Esophagus squamous epithelium (tissue), 5 donors: ENCODE results near the gene GPC5. TPM values are rescaled to one million over a fixed set of nuclear protein-coding genes. Genes with fewer than 3 reads are reported as not detected.

Experiments
- DNase-seq: peaks from one replicate; lab custom pipeline; 2025; lab: John Stamatoyannopoulos, UW
- H3K27ac ChIP-seq, 4 donors: fragments of 200-600 bp; sonication (generic); one replicate each; pipeline ENCODE4 v1.5.1; 2016 to 2019; ENCODE audit warnings: mild to moderate bottlenecking in 1 of 4
- H3K27me3 ChIP-seq, 4 donors: fragments of 200-600 bp; sonication (generic); 1 replicate in 3 of 4; 2 replicates in 1 of 4; pipeline versions ENCODE4 v1.5.1 to v1.6.0; 2017 to 2021; ENCODE audit warnings: antibody characterized with exemption in 1 of 4
- H3K36me3 ChIP-seq, 3 donors: fragments of 200-600 bp; sonication (generic); one replicate each; pipeline ENCODE4 v1.5.1; 2016 to 2019
- H3K4me1 ChIP-seq, 3 donors: fragments of 200-600 bp; sonication (generic); one replicate each; pipeline ENCODE4 v1.5.1; 2017 to 2019
- H3K4me3 ChIP-seq, 4 donors: fragments of 200-600 bp; sonication (generic); 1 replicate in 3 of 4; 2 replicates in 1 of 4; pipeline ENCODE4 v1.5.1; 2016 to 2019; ENCODE audit warnings: mild to moderate bottlenecking in 2 of 4, moderate library complexity in 1 of 4
- H3K9me3 ChIP-seq, 3 donors: fragments of 200-600 bp; sonication (generic); one replicate each; pipeline ENCODE4 v1.5.1; 2016 to 2019
- POLR2A ChIP-seq, 4 donors: fragments of 450-650 bp; IDR thresholded peaks; one replicate each; pipeline ENCODE4 v1.6.1; 2017; ENCODE audit warnings: antibody characterized with exemption in 4 of 4, mild to moderate bottlenecking in 4 of 4, moderate library complexity in 3 of 4
- WGBS, 2 donors: methylation state at CpG; one replicate each; pipeline ENCODE4 v1.1.5; 2018; 5-methylcytosine and 5-hydroxymethylcytosine counted together
- intact Hi-C: fragments of 100-400 bp; cut with DNase I; formaldehyde crosslinking; loops from one replicate; pipeline ENCODE4 v1.15.0; 2022
- total RNA-seq, 4 donors: library from RNA; depleted of rRNA; stranded (reverse); fragments of >200 nt; gene quantifications; one replicate each; pipeline ENCODE4 v1.1.0, GENCODE V29; 2016
- TF ChIP-seq, protein P1 (sequence below), 6 experiments: fragments of 450-650 bp in 4 of 6; fragments of 200-600 bp in 2 of 6; sonication (generic) in 2 of 6; IDR thresholded peaks; one replicate each; pipeline ENCODE4 v1.5.1; 2016 to 2019; ENCODE audit warnings: antibody characterized with exemption in 6 of 6, mild to moderate bottlenecking in 4 of 6, moderate library complexity in 4 of 6
- donor health status: DM: yes; HTN: yes; CAD: no.

Gene GPC5
- total RNA-seq, 4 donors from 2014 or later, result not detected

- DNase-seq, result no peak
- 73 to 74% methylated on average over 2 of the region's 2 CpGs for WGBS, 2 donors
- no peaks in the 10 kb centered on the region for H3K27me3 ChIP-seq
- intact Hi-C loops, result no loop called here
- H3K9me3 ChIP-seq, result no peaks in the 10 kb centered on the region
- no peaks in the 10 kb centered on the region for H3K4me1 ChIP-seq
- no peak overlapping the region for H3K27ac ChIP-seq
- no peak overlapping the region for H3K4me3 ChIP-seq
- H3K36me3 ChIP-seq, result no peaks in the 10 kb centered on the region
- no peak for TF ChIP-seq POLR2A (IDR thresholded peaks at IDR 0.05)
- TF ChIP-seq, protein P1, sequence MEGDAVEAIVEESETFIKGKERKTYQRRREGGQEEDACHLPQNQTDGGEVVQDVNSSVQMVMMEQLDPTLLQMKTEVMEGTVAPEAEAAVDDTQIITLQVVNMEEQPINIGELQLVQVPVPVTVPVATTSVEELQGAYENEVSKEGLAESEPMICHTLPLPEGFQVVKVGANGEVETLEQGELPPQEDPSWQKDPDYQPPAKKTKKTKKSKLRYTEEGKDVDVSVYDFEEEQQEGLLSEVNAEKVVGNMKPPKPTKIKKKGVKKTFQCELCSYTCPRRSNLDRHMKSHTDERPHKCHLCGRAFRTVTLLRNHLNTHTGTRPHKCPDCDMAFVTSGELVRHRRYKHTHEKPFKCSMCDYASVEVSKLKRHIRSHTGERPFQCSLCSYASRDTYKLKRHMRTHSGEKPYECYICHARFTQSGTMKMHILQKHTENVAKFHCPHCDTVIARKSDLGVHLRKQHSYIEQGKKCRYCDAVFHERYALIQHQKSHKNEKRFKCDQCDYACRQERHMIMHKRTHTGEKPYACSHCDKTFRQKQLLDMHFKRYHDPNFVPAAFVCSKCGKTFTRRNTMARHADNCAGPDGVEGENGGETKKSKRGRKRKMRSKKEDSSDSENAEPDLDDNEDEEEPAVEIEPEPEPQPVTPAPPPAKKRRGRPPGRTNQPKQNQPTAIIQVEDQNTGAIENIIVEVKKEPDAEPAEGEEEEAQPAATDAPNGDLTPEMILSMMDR (IDR thresholded peaks at IDR 0.05), result no peak
Measured at GRCh38 chr13:91657283-91657682, 258.9 kb downstream of the GPC5 start.

DNA sequence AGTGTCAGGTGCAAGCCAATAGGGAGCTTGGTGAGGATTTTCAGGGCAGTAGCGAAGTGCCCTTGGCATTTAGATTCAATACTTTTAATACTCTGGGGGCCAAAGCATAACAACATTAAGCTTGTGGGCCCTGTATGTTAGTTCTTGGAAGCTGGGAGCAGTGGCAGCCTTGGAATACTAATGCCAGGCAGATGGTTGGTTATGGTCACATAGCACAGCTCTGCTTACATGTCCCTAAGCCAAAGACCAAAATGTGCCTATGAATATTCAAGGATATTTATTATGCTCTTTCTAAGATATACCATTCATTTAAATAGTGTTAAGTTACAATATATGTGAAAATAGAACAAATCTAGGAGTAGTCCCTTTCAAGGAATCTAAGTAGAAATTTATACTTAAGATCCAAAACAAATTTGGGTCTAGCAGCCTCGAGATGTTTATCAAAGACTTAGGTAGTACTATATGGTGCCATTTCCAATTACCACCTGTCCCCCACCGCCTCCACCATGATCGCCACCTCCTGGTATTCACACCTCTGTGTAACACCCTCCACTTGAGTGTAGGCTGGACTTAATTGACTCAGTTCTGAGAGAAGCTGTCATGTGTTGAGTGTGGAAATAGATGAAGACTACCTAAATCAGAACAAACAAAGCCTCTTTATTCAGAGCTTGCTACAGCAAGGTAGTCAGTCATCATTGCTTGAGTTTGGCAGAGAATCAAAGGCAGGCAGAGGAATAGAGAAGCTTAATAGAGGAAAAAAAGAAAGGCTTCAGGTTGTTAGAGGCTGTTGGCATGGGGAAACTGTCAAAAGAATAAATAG lies 261.0 kb downstream of the GPC5 start:
- no peaks in the 10 kb centered on the region for H3K9me3 ChIP-seq
- H3K36me3 ChIP-seq, result no peaks in the 10 kb centered on the region
- no peak overlapping the region for H3K4me3 ChIP-seq
- DNase-seq, result no peak
- 54 to 59% methylated on average over 4 of the region's 4 CpGs for WGBS, 2 donors
- TF ChIP-seq, protein P1 (IDR thresholded peaks at IDR 0.05), result no peak
- no peak for TF ChIP-seq POLR2A (IDR thresholded peaks at IDR 0.05)
- H3K4me1 ChIP-seq, result no peaks in the 10 kb centered on the region
- H3K27me3 ChIP-seq, result no peaks in the 10 kb centered on the region
- H3K27ac ChIP-seq, result no peak overlapping the region
- intact Hi-C loops, result no loop called here

DNA sequence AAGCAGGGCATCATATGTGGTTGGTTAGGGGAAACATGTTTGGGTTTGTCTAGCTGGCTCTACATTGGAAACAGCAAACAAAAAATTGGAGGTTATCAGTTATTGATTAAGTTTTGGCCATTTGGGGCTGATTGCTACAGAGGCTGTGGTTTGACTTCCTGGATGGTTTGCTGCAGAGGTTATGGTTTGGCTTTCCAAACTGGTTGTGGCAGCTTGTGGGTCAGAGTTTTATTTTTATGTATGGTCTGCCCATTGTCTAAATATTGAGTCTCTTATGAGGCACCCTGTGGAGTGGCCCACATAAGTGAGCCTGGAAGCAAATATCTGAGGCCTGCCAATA lies 261.6 kb downstream of the GPC5 start:
- TF ChIP-seq POLR2A (IDR thresholded peaks at IDR 0.05), result no peak
- TF ChIP-seq, protein P1 (IDR thresholded peaks at IDR 0.05), result no peak
- DNase-seq, result no peak
- Histone ChIP-seq H3K9me3 (no peaks in the 10 kb centered on the region), H3K27me3 (no peaks in the 10 kb centered on the region), H3K27ac (no peak overlapping the region), H3K36me3 (no peaks in the 10 kb centered on the region), H3K4me1 (no peaks in the 10 kb centered on the region), H3K4me3 (no peak overlapping the region)
- intact Hi-C loops, result no loop called here

- no peak for TF ChIP-seq POLR2A (IDR thresholded peaks at IDR 0.05)
- TF ChIP-seq, protein P1 (IDR thresholded peaks at IDR 0.05), result no peak
- Histone ChIP-seq H3K36me3 (no peaks in the 10 kb centered on the region), H3K27me3 (no peaks in the 10 kb centered on the region), H3K4me1 (no peaks in the 10 kb centered on the region), H3K27ac (no peak overlapping the region), H3K4me3 (no peak overlapping the region), H3K9me3 (no peaks in the 10 kb centered on the region)
- WGBS, 2 donors, result 49 to 50% methylated on average over 4 of the region's 4 CpGs
- no peak for DNase-seq
- intact Hi-C loops, result no loop called here
Measured at GRCh38 chr13:91661692-91662490, 263.5 kb downstream of the GPC5 start.

GRCh38 chr13:91664039-91664438 lies 265.6 kb downstream of the GPC5 start:
- Histone ChIP-seq H3K27ac (no peak overlapping the region), H3K4me1 (no peaks in the 10 kb centered on the region), H3K9me3 (no peaks in the 10 kb centered on the region), H3K27me3 (no peaks in the 10 kb centered on the region), H3K4me3 (no peak overlapping the region), H3K36me3 (no peaks in the 10 kb centered on the region)
- WGBS, 2 donors, result 64 to 83% methylated on average over 3 of the region's 3 CpGs
- intact Hi-C loops, result no loop called here
- TF ChIP-seq, protein P1 (IDR thresholded peaks at IDR 0.05), result no peak
- no peak for TF ChIP-seq POLR2A (IDR thresholded peaks at IDR 0.05)
- no peak for DNase-seq
